ENCODE data around the gene PRR35.

Gene PRR35

DNA sequence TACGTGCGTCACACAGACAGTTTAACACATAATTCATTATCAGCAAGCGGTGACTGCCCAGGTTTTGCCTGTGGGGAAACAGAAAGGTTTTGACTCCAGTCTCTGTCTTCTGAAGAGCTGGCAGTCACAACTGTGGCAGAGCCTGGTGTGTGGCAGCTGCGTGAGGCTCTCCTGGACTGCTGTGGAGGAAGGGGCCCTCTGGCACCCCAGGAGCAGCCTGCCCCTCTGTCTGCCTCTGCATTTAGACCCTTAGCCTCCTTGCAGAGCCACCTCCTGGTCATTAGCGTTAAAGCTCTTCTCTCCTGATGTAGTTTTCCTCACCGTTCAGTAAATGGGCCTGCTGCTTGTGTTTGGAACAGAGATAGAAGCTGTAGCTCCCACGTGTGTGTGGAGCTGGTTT, 40.6 kb downstream of the PRR35 start:
- Histone ChIP-seq H3K9ac (no peak overlapping the region), H4K20me1 (ENCODE audit: insufficient read depth) (no peaks in the 10 kb centered on the region), H3K4me1 (ENCODE audit: low read depth, poor library complexity, severe bottlenecking) (no peaks in the 10 kb centered on the region)

GRCh38 chr16:603933-604332, 43.7 kb downstream of the PRR35 start:
- Histone ChIP-seq H3K27me3 (ENCODE audit: insufficient read depth, low read depth) (no peaks in the 10 kb centered on the region), H3K79me2 (ENCODE audit: insufficient read depth, low read depth) (peaks cover 14% of the 10 kb centered on the region; the same call in 1 of the 2 replicates), H3K4me1 (ENCODE audit: low read depth, poor library complexity, severe bottlenecking) (no peaks in the 10 kb centered on the region), H2AFZ (ENCODE audit: low read depth) (no peak overlapping the region), H3K36me3 (ENCODE audit: insufficient read depth) (no peaks in the 10 kb centered on the region), H3K4me3 (IDR thresholded peaks at IDR 0.05; ENCODE audit: insufficient read depth, low read depth, low read length) (no peak overlapping the region), H3K9ac (no peak overlapping the region), H3K27ac (no peak overlapping the region), H3K4me2 (no peak overlapping the region), H4K20me1 (ENCODE audit: insufficient read depth) (no peaks in the 10 kb centered on the region)
- TF ChIP-seq, protein P1, sequence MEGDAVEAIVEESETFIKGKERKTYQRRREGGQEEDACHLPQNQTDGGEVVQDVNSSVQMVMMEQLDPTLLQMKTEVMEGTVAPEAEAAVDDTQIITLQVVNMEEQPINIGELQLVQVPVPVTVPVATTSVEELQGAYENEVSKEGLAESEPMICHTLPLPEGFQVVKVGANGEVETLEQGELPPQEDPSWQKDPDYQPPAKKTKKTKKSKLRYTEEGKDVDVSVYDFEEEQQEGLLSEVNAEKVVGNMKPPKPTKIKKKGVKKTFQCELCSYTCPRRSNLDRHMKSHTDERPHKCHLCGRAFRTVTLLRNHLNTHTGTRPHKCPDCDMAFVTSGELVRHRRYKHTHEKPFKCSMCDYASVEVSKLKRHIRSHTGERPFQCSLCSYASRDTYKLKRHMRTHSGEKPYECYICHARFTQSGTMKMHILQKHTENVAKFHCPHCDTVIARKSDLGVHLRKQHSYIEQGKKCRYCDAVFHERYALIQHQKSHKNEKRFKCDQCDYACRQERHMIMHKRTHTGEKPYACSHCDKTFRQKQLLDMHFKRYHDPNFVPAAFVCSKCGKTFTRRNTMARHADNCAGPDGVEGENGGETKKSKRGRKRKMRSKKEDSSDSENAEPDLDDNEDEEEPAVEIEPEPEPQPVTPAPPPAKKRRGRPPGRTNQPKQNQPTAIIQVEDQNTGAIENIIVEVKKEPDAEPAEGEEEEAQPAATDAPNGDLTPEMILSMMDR (conservative IDR thresholded peaks at IDR 0.05; ENCODE audit: low read depth, low read length) = no peak

More for the DNA sequence above, 40.6 kb downstream of the PRR35 start:
- no peak overlapping the region for H3K4me2 ChIP-seq
- no peaks in the 10 kb centered on the region for H3K36me3 ChIP-seq (ENCODE audit: insufficient read depth)
- H3K79me2 ChIP-seq (ENCODE audit: insufficient read depth, low read depth) = peaks cover 14% of the 10 kb centered on the region; the same call in 1 of the 2 replicates
- H3K4me3 ChIP-seq (IDR thresholded peaks at IDR 0.05; ENCODE audit: insufficient read depth, low read depth, low read length) = no peak overlapping the region
- no peaks in the 10 kb centered on the region for H3K27me3 ChIP-seq (ENCODE audit: insufficient read depth, low read depth)
- no peak overlapping the region for H2AFZ ChIP-seq (ENCODE audit: low read depth)
- H3K27ac ChIP-seq = no peak overlapping the region
- TF ChIP-seq, protein P1 (conservative IDR thresholded peaks at IDR 0.05; ENCODE audit: low read depth, low read length) = no peak

GRCh38 chr16:606656-607307, 46.6 kb downstream of the PRR35 start:
- H3K4me2 ChIP-seq = no peak overlapping the region
- no peaks in the 10 kb centered on the region for H3K36me3 ChIP-seq (ENCODE audit: insufficient read depth)
- H4K20me1 ChIP-seq (ENCODE audit: insufficient read depth) = no peaks in the 10 kb centered on the region
- H3K79me2 ChIP-seq (ENCODE audit: insufficient read depth, low read depth) = peaks cover 9% of the 10 kb centered on the region; the same call in 1 of the 2 replicates
- TF ChIP-seq, protein P1 (conservative IDR thresholded peaks at IDR 0.05; ENCODE audit: low read depth, low read length) = no peak
- H2AFZ ChIP-seq (ENCODE audit: low read depth) = no peak overlapping the region
- no peak overlapping the region for H3K4me3 ChIP-seq (IDR thresholded peaks at IDR 0.05; ENCODE audit: insufficient read depth, low read depth, low read length)
- no peaks in the 10 kb centered on the region for H3K27me3 ChIP-seq (ENCODE audit: insufficient read depth, low read depth)
- H3K4me1 ChIP-seq (ENCODE audit: low read depth, poor library complexity, severe bottlenecking) = no peaks in the 10 kb centered on the region
- H3K27ac ChIP-seq = no peak overlapping the region
- no peak overlapping the region for H3K9ac ChIP-seq

DNA sequence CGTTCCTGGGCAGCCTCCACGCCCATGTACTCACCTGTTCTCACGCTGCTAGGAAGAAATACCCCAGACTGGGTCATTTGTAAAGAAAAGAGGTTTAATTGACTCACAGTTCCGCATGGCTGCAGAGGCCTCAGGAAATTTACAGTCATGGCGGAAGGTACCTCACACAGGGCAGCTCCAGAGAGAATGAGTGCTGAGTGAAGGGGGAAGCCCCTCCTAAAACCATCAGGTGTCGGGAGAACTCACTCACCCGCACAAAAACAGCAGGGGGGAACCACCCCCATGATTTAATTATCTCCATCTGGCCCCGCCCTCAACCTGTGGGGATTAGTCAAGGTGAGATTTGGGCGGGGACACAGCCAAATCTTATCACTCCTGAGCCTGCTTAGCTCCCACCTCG, 47.8 kb downstream of the PRR35 start:
- no peak overlapping the region for H3K4me3 ChIP-seq (IDR thresholded peaks at IDR 0.05; ENCODE audit: insufficient read depth, low read depth, low read length)

More for the DNA sequence above, 47.8 kb downstream of the PRR35 start:
- TF ChIP-seq, protein P1 (conservative IDR thresholded peaks at IDR 0.05; ENCODE audit: low read depth, low read length) = no peak
- no peak overlapping the region for H3K4me2 ChIP-seq
- no peak overlapping the region for H3K27ac ChIP-seq
- H3K9ac ChIP-seq = no peak overlapping the region
- H2AFZ ChIP-seq (ENCODE audit: low read depth) = no peak overlapping the region
- H3K27me3 ChIP-seq (ENCODE audit: insufficient read depth, low read depth) = no peaks in the 10 kb centered on the region
- no peaks in the 10 kb centered on the region for H4K20me1 ChIP-seq (ENCODE audit: insufficient read depth)
- H3K79me2 ChIP-seq (ENCODE audit: insufficient read depth, low read depth) = peaks cover 9% of the 10 kb centered on the region; the same call in 1 of the 2 replicates
- no peaks in the 10 kb centered on the region for H3K36me3 ChIP-seq (ENCODE audit: insufficient read depth)
- H3K4me1 ChIP-seq (ENCODE audit: low read depth, poor library complexity, severe bottlenecking) = no peaks in the 10 kb centered on the region
